GM12878 (cell line): ENCODE data around the gene MYO1E. TPM values are rescaled to one million over a fixed set of nuclear protein-coding genes. Genes with fewer than 3 reads are reported as not detected.

Source experiments
- BHLHE40 ChIP-seq, 2 experiments: fragments of 450-650 bp in 1 of 2; IDR thresholded peaks; 2 replicates each; pipeline ENCODE4 v1.6.1; 2011 to 2017; ENCODE audit warnings: low read depth in 2 of 2, borderline replicate concordance in 1 of 2, improper control_type of control experiment in 1 of 2, low read length in 1 of 2, mild to moderate bottlenecking in 1 of 2
- CEBPZ ChIP-seq: fragments of 150-350 bp; IDR thresholded peaks from 2 replicates; pipeline ENCODE4 v1.6.1; 2016; ENCODE audit warnings: low read depth, low read length
- EED ChIP-seq: sonication (generic); IDR thresholded peaks from 2 replicates; pipeline ENCODE4 v1.6.1; 2016; ENCODE audit warnings: antibody characterized with exemption, low read depth
- EZH2 ChIP-seq: IDR thresholded peaks from 2 replicates; pipeline ENCODE4 v1.6.1; 2012; ENCODE audit warnings: low read depth, mild to moderate bottlenecking, control low read depth, inconsistent platforms, low read length, borderline replicate concordance; ENCODE audit not compliant: control insufficient read depth
- IKZF2 ChIP-seq, 2 experiments: fragments of 450-650 bp; IDR thresholded peaks; 2 replicates each; pipeline ENCODE4 v1.6.1; 2017; ENCODE audit warnings: mild to moderate bottlenecking in 2 of 2, moderate library complexity in 2 of 2
- IRF3 ChIP-seq: fragments of 450-650 bp; IDR thresholded peaks from 2 replicates; pipeline ENCODE4 v1.6.1; 2014; ENCODE audit warnings: mild to moderate bottlenecking
- JUNB ChIP-seq: IDR thresholded peaks from 2 replicates; pipeline ENCODE4 v1.6.1; 2016; ENCODE audit warnings: antibody characterized with exemption, mild to moderate bottlenecking
- MYC ChIP-seq: IDR thresholded peaks from 2 replicates; pipeline ENCODE4 v1.6.1; 2011; ENCODE audit warnings: mild to moderate bottlenecking, low read length, moderate library complexity, inconsistent platforms; ENCODE audit not compliant: insufficient read depth, insufficient replicate concordance, insufficient read length, severe bottlenecking
- NR2F1 ChIP-seq: fragments of 450-650 bp; conservative IDR thresholded peaks from 2 replicates; pipeline ENCODE4 v1.6.1; 2017; ENCODE audit warnings: mild to moderate bottlenecking
- PBX3 ChIP-seq: IDR thresholded peaks from 2 replicates; pipeline ENCODE4 v1.6.1; 2011; ENCODE audit warnings: mild to moderate bottlenecking, low read depth, low read length, moderate library complexity; ENCODE audit not compliant: insufficient replicate concordance
- POU2F2 ChIP-seq: IDR thresholded peaks from 3 replicates; pipeline ENCODE4 v1.6.1; 2011; ENCODE audit warnings: low read depth, mild to moderate bottlenecking, low read length, borderline replicate concordance
- RFX5 ChIP-seq: IDR thresholded peaks from 2 replicates; pipeline ENCODE4 v1.6.1; 2011; ENCODE audit warnings: low read depth, low read length, improper control_type of control experiment
- TARDBP ChIP-seq: IDR thresholded peaks from 2 replicates; pipeline ENCODE4 v1.6.1; 2016; ENCODE audit warnings: borderline replicate concordance
- TBL1XR1 ChIP-seq: IDR thresholded peaks from 2 replicates; pipeline ENCODE4 v1.6.1; 2012; ENCODE audit warnings: low read depth, low read length, improper control_type of control experiment
- TCF3 ChIP-seq: IDR thresholded peaks from 2 replicates; pipeline ENCODE4 v1.6.1; 2012; ENCODE audit warnings: low read depth, mild to moderate bottlenecking, low read length, borderline replicate concordance; ENCODE audit not compliant: insufficient read depth
- USF2 ChIP-seq: IDR thresholded peaks from 2 replicates; pipeline ENCODE4 v1.6.1; 2011; ENCODE audit warnings: low read depth, low read length, improper control_type of control experiment, borderline replicate concordance
- YBX1 ChIP-seq: fragments of 450-650 bp; IDR thresholded peaks from 2 replicates; pipeline ENCODE4 v1.6.1; 2016; ENCODE audit warnings: antibody characterized with exemption
- YY1 ChIP-seq: IDR thresholded peaks from 2 replicates; pipeline ENCODE4 v1.6.1; 2011; ENCODE audit warnings: low read depth, mild to moderate bottlenecking, low read length
- ZBTB11 ChIP-seq: fragments of 450-650 bp; formaldehyde crosslinking; IDR thresholded peaks from 2 replicates; pipeline ENCODE4 v1.5.0; 2022; ENCODE audit warnings: mild to moderate bottlenecking, missing genetic modification characterization
- polyA plus RNA-seq, 11 experiments: library from polyadenylated mRNA; depleted of rRNA in 4 of 11; unstranded in 6 of 11; stranded (reverse) in 5 of 11; fragments of >200 nt; fragmentation: Nextera tagmentation in 4 of 11; fragmentation: Illumina TruSeq in 1 of 11; extraction: Ambion mirVana in 4 of 11; extraction: Trizol in 1 of 11; gene quantifications; 1 replicate in 1 of 11; 2 replicates in 10 of 11; pipeline versions ENCODE4 v1.2.1 to v1.2.3, GENCODE V29; 2011 to 2016; ENCODE audit warnings: inconsistent platforms in 2 of 11, missing spikeins in 2 of 11, low read depth in 1 of 11
- total RNA-seq, 4 experiments: library from RNA; depleted of rRNA in 3 of 4; stranded (reverse); fragments of >200 nt in 3 of 4; fragmentation: Illumina TruSeq in 1 of 4; extraction: Trizol in 1 of 4; gene quantifications; 2 replicates each; pipeline versions ENCODE4 v1.2.1 to v1.2.3, GENCODE V29; 2013 to 2021

MYO1E gene
- total and polyA plus RNA-seq, 10 of the 15 experiments (the other 5 are each of a cell fraction or from before 2014, with no cell fraction given): 10.3 to 266 (median 64.9) TPM

- no peak for TF ChIP-seq CEBPZ
- no peak for TF ChIP-seq BHLHE40 (IDR thresholded peaks at IDR 0.05; ENCODE audit: borderline replicate concordance in 1 of 2, low read depth in 2 of 2, low read length in 1 of 2)
- no peak for TF ChIP-seq POU2F2
- TF ChIP-seq MYC: no peak
- no peak for TF ChIP-seq TCF3
- no peak for TF ChIP-seq ZBTB11 (CRISPR knock-in tag)
- no peak for TF ChIP-seq IRF3
- TF ChIP-seq YBX1: no peak
- no peak for TF ChIP-seq USF2
- TF ChIP-seq JUNB: no peak
- no peak for TF ChIP-seq TBL1XR1
- TF ChIP-seq YY1: no peak
- TF ChIP-seq EED: peak; percentile 68
- no peak for TF ChIP-seq NR2F1
- TF ChIP-seq IKZF2 (IDR thresholded peaks at IDR 0.05): peak; percentile 50 to 56
- no peak for TF ChIP-seq TARDBP
- TF ChIP-seq EZH2: no peak
- TF ChIP-seq RFX5: no peak
- TF ChIP-seq PBX3: no peak
These were observed 98.3 kb downstream of the MYO1E start (continued) for GRCh38 chr15:59274126-59274970.
